ENCODE data around the gene NFILZ.

The NFILZ gene

GRCh38 chr19:8600064-8600463, 30.4 kb upstream of the NFILZ start:
- TF ChIP-seq SIN3A (IDR thresholded peaks at IDR 0.05; ENCODE audit: borderline replicate concordance, insufficient read depth, low read length) (no peak), TAF1 (IDR thresholded peaks at IDR 0.05; ENCODE audit: borderline replicate concordance, insufficient read depth, low read length) (no peak), REST (IDR thresholded peaks at IDR 0.05; ENCODE audit: insufficient read depth in 1 of 2, low read depth in 2 of 2, low read length in 2 of 2) (no peak), POLR2AphosphoS5 (IDR thresholded peaks at IDR 0.05; ENCODE audit: low read depth, low read length) (no peak), FOXP2 (optimal IDR thresholded peaks at IDR 0.05; ENCODE audit: borderline replicate concordance, extremely low read depth, extremely low read length, insufficient read depth) (no peak)

- no peak for TF ChIP-seq SIN3A (IDR thresholded peaks at IDR 0.05; ENCODE audit: borderline replicate concordance, insufficient read depth, low read length)
Observed at GRCh38 chr19:8600816-8601215, 29.6 kb upstream of the NFILZ start.

DNA sequence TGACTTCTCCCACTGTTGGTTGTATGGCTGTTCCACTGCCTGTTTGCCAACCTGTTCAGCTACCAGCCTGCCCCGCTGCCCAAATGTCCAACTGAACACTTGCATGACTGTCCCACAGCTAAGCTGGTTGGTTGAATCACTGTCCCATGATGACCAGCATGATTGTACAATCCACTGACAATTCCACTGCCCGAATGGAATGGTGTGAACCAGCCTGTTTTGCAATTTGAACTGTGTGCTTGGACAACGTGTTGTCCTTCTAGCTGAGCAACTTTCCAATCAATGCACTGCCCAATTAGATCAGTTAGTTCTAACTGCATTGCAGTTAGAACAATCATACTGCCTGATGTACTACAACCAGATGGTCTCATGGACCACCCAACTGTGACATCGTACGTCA, 28.6 kb upstream of the NFILZ start:
- TF ChIP-seq TAF1 (IDR thresholded peaks at IDR 0.05; ENCODE audit: borderline replicate concordance, insufficient read depth, low read length) (no peak), REST (IDR thresholded peaks at IDR 0.05; ENCODE audit: insufficient read depth in 1 of 2, low read depth in 2 of 2, low read length in 2 of 2) (no peak), SIN3A (IDR thresholded peaks at IDR 0.05; ENCODE audit: borderline replicate concordance, insufficient read depth, low read length) (no peak), POLR2AphosphoS5 (IDR thresholded peaks at IDR 0.05; ENCODE audit: low read depth, low read length) (no peak), FOXP2 (optimal IDR thresholded peaks at IDR 0.05; ENCODE audit: borderline replicate concordance, extremely low read depth, extremely low read length, insufficient read depth) (no peak)

- no peak for TF ChIP-seq REST (IDR thresholded peaks at IDR 0.05; ENCODE audit: insufficient read depth in 1 of 2, low read depth in 2 of 2, low read length in 2 of 2)
- no peak for TF ChIP-seq TAF1 (IDR thresholded peaks at IDR 0.05; ENCODE audit: borderline replicate concordance, insufficient read depth, low read length)
- no peak for TF ChIP-seq SIN3A (IDR thresholded peaks at IDR 0.05; ENCODE audit: borderline replicate concordance, insufficient read depth, low read length)
- no peak for TF ChIP-seq POLR2AphosphoS5 (IDR thresholded peaks at IDR 0.05; ENCODE audit: low read depth, low read length)
- no peak for TF ChIP-seq FOXP2 (optimal IDR thresholded peaks at IDR 0.05; ENCODE audit: borderline replicate concordance, extremely low read depth, extremely low read length, insufficient read depth)
Observed at GRCh38 chr19:8605514-8605913, 24.9 kb upstream of the NFILZ start.

DNA sequence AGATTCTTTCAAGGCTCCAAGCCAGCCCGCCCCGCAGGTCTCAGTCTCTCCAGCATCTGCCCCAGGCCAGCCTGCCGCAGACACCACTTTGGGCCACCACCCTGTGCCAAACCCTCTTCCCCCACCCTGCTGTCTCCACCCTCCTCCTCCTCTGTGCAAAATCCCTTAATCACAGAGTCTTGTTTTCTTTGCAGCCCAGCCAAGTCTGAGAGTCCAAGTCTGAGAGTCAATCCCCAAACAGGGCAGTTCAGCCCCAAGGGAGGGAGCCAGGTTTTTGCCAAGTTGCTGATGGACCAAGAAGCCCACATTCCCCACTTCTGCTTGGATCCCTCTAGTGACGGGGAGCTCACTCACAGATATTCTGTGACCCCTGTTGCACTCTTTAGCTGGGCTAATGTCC, 23.0 kb upstream of the NFILZ start:
- TF ChIP-seq POLR2AphosphoS5 (IDR thresholded peaks at IDR 0.05; ENCODE audit: low read depth, low read length) (no peak), FOXP2 (optimal IDR thresholded peaks at IDR 0.05; ENCODE audit: borderline replicate concordance, extremely low read depth, extremely low read length, insufficient read depth) (no peak), SIN3A (IDR thresholded peaks at IDR 0.05; ENCODE audit: borderline replicate concordance, insufficient read depth, low read length) (no peak), REST (IDR thresholded peaks at IDR 0.05; ENCODE audit: insufficient read depth in 1 of 2, low read depth in 2 of 2, low read length in 2 of 2) (no peak), TAF1 (IDR thresholded peaks at IDR 0.05; ENCODE audit: borderline replicate concordance, insufficient read depth, low read length) (no peak)
